Thymus (tissue), 11 donors: ENCODE measurements around the gene DPH2. TPM values are rescaled to one million over a fixed set of nuclear protein-coding genes. Genes with fewer than 3 reads are reported as not detected.
A peak's percentile ranks its signal among the peaks of the same experiment; 100 is the strongest.

ENCODE experiments used
- DNase-seq, 9 donors: peaks; one replicate each; pipeline ENCODE4 v3.0.0-alpha.2; 2013; ENCODE audit warnings: low spot score in 9 of 9, low read depth in 6 of 9, missing footprints in 1 of 9
- H3K27ac ChIP-seq, 2 donors: one replicate each; pipeline ENCODE4 v1.5.1; 2013; ENCODE audit warnings: control low read depth in 1 of 2, low read depth in 1 of 2, low read length in 1 of 2, mild to moderate bottlenecking in 1 of 2, moderate library complexity in 1 of 2
- H3K27me3 ChIP-seq, 2 donors: one replicate each; pipeline ENCODE4 v1.5.1; 2013; ENCODE audit warnings: low read length in 1 of 2; ENCODE audit not compliant: control insufficient read depth in 2 of 2, insufficient read depth in 1 of 2
- H3K36me3 ChIP-seq, 2 donors: one replicate each; pipeline ENCODE4 v1.5.1; 2013; ENCODE audit warnings: low read length in 1 of 2, mild to moderate bottlenecking in 1 of 2, moderate library complexity in 1 of 2; ENCODE audit not compliant: control insufficient read depth in 2 of 2, insufficient read depth in 2 of 2
- H3K4me1 ChIP-seq, 2 donors: one replicate each; pipeline ENCODE4 v1.5.1; 2013; ENCODE audit warnings: low read length in 2 of 2; ENCODE audit not compliant: control insufficient read depth in 2 of 2, insufficient read depth in 2 of 2
- H3K4me3 ChIP-seq, 2 donors: one replicate each; pipeline ENCODE4 v1.5.1; 2013; ENCODE audit warnings: low read length in 2 of 2, control low read depth in 1 of 2, mild to moderate bottlenecking in 1 of 2
- H3K9me3 ChIP-seq, 2 donors: one replicate each; pipeline ENCODE4 v1.5.1; 2013; ENCODE audit warnings: low read length in 1 of 2, mild to moderate bottlenecking in 1 of 2; ENCODE audit not compliant: control insufficient read depth in 2 of 2, insufficient read depth in 1 of 2
- WGBS: extraction: QIAGEN DNeasy Blood & Tissue Kit; methylation state at CpG from one replicate; pipeline ENCODE4 v1.1.7; 2013; 5-methylcytosine and 5-hydroxymethylcytosine counted together
- polyA plus RNA-seq: library from polyadenylated mRNA; stranded (reverse); fragments of 200-250 nt; gene quantifications from one replicate; pipeline ENCODE4 v1.2.3, GENCODE V29; 2013
- total RNA-seq: library from RNA; stranded (reverse); fragments of 120-200 nt; gene quantifications from one replicate; pipeline ENCODE4 v1.2.4, GENCODE V29; 2013
- donor health status: healthy.

Gene DPH2
- total and polyA plus RNA-seq, 2 donors, result 14.4 to 16.1 TPM

- no peak for DNase-seq
- Histone ChIP-seq H3K27ac (no peak overlapping the region), H3K9me3 (no peaks in the 10 kb centered on the region), H3K27me3 (no peaks in the 10 kb centered on the region), H3K4me3 (no peak overlapping the region), H3K4me1 (no peaks in the 10 kb centered on the region), H3K36me3 (peaks cover 25 to 27% of the 10 kb centered on the region in 2 donors)
- WGBS, result 95% methylated on average over 3 of the region's 3 CpGs
These were observed 8.1 kb upstream of the DPH2 start for GRCh38 chr1:43961692-43962091.

GRCh38 chr1:43962324-43962723, 7.5 kb upstream of the DPH2 start:
- peaks cover 22 to 27% of the 10 kb centered on the region in 2 donors for H3K36me3 ChIP-seq
- no peak overlapping the region for H3K4me3 ChIP-seq
- H3K9me3 ChIP-seq, result no peaks in the 10 kb centered on the region
- no peaks in the 10 kb centered on the region for H3K27me3 ChIP-seq
- no peaks in the 10 kb centered on the region for H3K4me1 ChIP-seq
- no peak overlapping the region for H3K27ac ChIP-seq
- 94% methylated on average over 2 of the region's 2 CpGs for WGBS
- DNase-seq, result no peak

GRCh38 chr1:43963006-43963405, 6.8 kb upstream of the DPH2 start:
- H3K4me1 ChIP-seq, result no peaks in the 10 kb centered on the region
- 86% methylated on average over 3 of the region's 3 CpGs for WGBS
- no peaks in the 10 kb centered on the region for H3K27me3 ChIP-seq
- H3K36me3 ChIP-seq, result peaks cover 16 to 23% of the 10 kb centered on the region in 2 donors
- H3K27ac ChIP-seq, result no peak overlapping the region
- no peak for DNase-seq
- H3K9me3 ChIP-seq, result no peaks in the 10 kb centered on the region
- H3K4me3 ChIP-seq, result no peak overlapping the region

DNA sequence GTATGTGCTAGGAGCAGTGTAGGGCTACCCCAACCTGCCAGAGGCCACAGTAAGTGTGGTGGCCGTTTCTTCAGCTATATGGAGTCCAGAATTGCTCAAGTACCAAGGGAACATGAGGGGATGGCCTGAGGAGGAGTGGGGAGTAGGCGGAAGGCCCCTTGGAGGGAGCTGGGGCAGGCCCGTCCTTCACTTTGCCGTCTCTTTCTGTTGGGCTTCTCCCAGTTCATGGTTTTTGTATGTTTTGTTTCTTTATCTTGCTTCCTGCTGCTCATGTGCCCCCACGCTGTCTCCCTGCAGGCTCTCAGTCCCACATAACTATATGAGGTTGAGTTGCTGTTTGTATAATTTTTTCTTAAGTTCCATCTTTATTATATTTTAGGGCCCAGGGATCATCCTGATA, 5.9 kb upstream of the DPH2 start:
- 98% methylated on average over 5 of the region's 5 CpGs for WGBS
- Histone ChIP-seq H3K36me3 (peaks cover 10 to 16% of the 10 kb centered on the region in 2 donors), H3K27ac (no peak overlapping the region), H3K4me1 (no peaks in the 10 kb centered on the region), H3K4me3 (no peak overlapping the region), H3K9me3 (no peaks in the 10 kb centered on the region), H3K27me3 (no peaks in the 10 kb centered on the region)
- DNase-seq, result no peak

- H3K4me3 ChIP-seq, result no peak overlapping the region
- no peak for DNase-seq
These were observed 4.5 kb upstream of the DPH2 start for GRCh38 chr1:43965316-43965715.

GRCh38 chr1:43968348-43968948, 1.4 kb upstream of the DPH2 start:
- no peaks in the 10 kb centered on the region for H3K9me3 ChIP-seq
- 99% methylated on average over 6 of the region's 6 CpGs for WGBS
- peak in 3 of 9 donors; percentile 44 to 59 (median 47) for DNase-seq
- peaks cover 7 to 14% of the 10 kb centered on the region in 2 donors for H3K4me1 ChIP-seq
- no peak overlapping the region for H3K27ac ChIP-seq
- H3K4me3 ChIP-seq, result no peak overlapping the region
- H3K27me3 ChIP-seq, result no peaks in the 10 kb centered on the region
- H3K36me3 ChIP-seq, result peaks cover 0 to 9% of the 10 kb centered on the region in 2 donors

More at GRCh38 chr1:43965316-43965715, 4.5 kb upstream of the DPH2 start:
- Histone ChIP-seq H3K27ac (no peak overlapping the region), H3K36me3 (peaks cover 4 to 15% of the 10 kb centered on the region in 2 donors), H3K4me1 (peaks cover 4 to 7% of the 10 kb centered on the region in 2 donors), H3K27me3 (no peaks in the 10 kb centered on the region), H3K9me3 (no peaks in the 10 kb centered on the region)
- WGBS, result 90% methylated on average over 3 of the region's 3 CpGs

- DNase-seq, result no peak
- H3K27me3 ChIP-seq, result no peaks in the 10 kb centered on the region
- H3K4me3 ChIP-seq, result peak overlapping the region in 1 of 2 donors; percentile 61
- no peak overlapping the region for H3K27ac ChIP-seq
- H3K9me3 ChIP-seq, result no peaks in the 10 kb centered on the region
- peaks cover 0 to 9% of the 10 kb centered on the region in 2 donors for H3K36me3 ChIP-seq
- H3K4me1 ChIP-seq, result peaks cover 10 to 21% of the 10 kb centered on the region in 2 donors
- WGBS, result 66% methylated on average over 7 of the region's 7 CpGs
These were observed 429 bp upstream of the DPH2 start for GRCh38 chr1:43969416-43969745.

- 72% methylated on average over 5 of the region's 5 CpGs for WGBS
- H3K4me3 ChIP-seq, result peak overlapping the region; percentile 61 to 86
- no peak for DNase-seq
These were observed 692 bp downstream of the DPH2 start for GRCh38 chr1:43970502-43970901.

DNA sequence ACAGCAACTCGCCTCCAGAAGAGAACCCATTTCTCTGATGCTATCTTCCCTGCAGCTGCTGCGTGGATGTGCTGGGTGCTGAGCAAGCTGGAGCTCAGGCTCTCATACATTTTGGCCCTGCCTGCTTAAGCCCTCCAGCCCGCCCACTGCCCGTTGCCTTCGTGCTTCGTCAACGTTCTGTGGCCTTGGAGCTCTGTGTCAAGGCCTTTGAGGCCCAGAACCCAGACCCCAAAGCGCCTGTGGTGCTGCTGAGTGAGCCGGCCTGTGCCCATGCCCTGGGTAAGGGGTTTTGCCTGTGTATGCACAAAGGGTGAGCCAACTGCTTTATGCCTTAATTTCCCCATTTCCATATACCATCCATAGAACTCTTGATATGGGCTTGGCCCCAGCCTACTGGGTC, 1.1 kb downstream of the DPH2 start:
- H3K9me3 ChIP-seq, result no peaks in the 10 kb centered on the region
- no peak overlapping the region for H3K4me3 ChIP-seq
- H3K4me1 ChIP-seq, result peaks cover 14 to 29% of the 10 kb centered on the region in 2 donors
- peaks cover 0 to 7% of the 10 kb centered on the region in 2 donors for H3K36me3 ChIP-seq
- H3K27ac ChIP-seq, result no peak overlapping the region
- 97% methylated on average over 9 of the region's 9 CpGs for WGBS
- no peak for DNase-seq
- no peaks in the 10 kb centered on the region for H3K27me3 ChIP-seq

More at GRCh38 chr1:43970502-43970901, 692 bp downstream of the DPH2 start:
- Histone ChIP-seq H3K27ac (no peak overlapping the region), H3K4me1 (peaks cover 10 to 25% of the 10 kb centered on the region in 2 donors), H3K36me3 (peaks cover 0 to 7% of the 10 kb centered on the region in 2 donors), H3K27me3 (no peaks in the 10 kb centered on the region), H3K9me3 (no peaks in the 10 kb centered on the region)
